ENCODE results near the gene SYNE1. TPM values are rescaled to one million over a fixed set of nuclear protein-coding genes. Genes with fewer than 3 reads are reported as not detected.

SYNE1 gene
- total and polyA plus RNA-seq, 4 experiments from 2014 or later = 22.5 to 228 (median 144) TPM

DNA sequence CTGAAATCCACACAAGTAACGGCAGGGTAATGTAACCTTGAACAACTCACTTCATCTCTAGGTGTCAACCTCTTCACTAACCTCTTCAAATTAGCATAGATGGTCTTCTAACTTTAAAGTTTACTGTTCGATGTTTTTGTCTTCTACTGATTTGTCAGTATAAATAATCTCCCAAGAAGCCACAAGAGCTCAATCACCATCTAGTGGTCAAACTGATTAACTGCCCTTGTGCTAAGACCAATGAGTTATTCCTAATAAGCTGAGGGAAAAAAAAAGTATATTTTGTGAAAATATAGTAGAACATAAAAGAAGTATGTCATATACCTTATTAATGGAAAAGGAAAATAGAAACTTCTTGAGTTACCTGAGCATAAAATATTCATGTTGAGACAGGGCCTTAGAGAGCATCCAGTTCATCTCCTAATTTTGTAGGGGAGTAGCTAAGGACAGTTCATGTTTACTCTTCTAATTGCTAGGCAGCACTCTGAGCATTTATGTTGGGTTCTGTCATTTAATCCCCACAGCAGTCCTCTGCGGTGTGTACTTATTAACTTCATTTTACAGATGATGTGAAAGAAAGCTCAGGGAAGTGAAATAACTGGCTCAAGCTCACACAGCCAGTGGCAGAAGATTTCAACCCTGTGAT is 512.6 kb downstream of the SYNE1 start:
- peaks cover 74% of the 10 kb centered on the region for H3K36me3 ChIP-seq (ENCODE audit: insufficient read depth, low read length)
- CTCF ChIA-PET (ENCODE audit: partially characterized antibody) = interaction anchor here (0.7 to 3.4 kb wide), 16 partner anchors 9 to 683 kb away, joined by 3 to 54 read pairs (median 5); no protein-coding TSS in a partner anchor
- POLR2A ChIA-PET (ENCODE audit: partially characterized antibody) = interaction anchor here (0.7 to 0.9 kb wide), 2 partner anchors 434 to 436 kb away, joined by 3 to 4 read pairs; no protein-coding TSS in a partner anchor

GRCh38 chr6:152123076-152123475 is 514.1 kb downstream of the SYNE1 start:
- CTCF ChIA-PET (ENCODE audit: partially characterized antibody) = interaction anchor here (3.4 kb wide), 1 partner anchor 432 kb away, joined by 54 read pairs; no protein-coding TSS in a partner anchor
- H3K36me3 ChIP-seq (ENCODE audit: insufficient read depth, low read length) = peaks cover 62% of the 10 kb centered on the region
- no peaks in the 10 kb centered on the region for H3K27me3 ChIP-seq (ENCODE audit: insufficient read depth, low read length)
- H3K4me3 ChIP-seq (ENCODE audit: low read length in 2 of 2) = no peak overlapping the region
- no peak overlapping the region for H3K27ac Mint-ChIP-seq
- H3K9me3 ChIP-seq (ENCODE audit: control insufficient read depth in 1 of 2, low read length in 2 of 2) = no peaks in the 10 kb centered on the region
- H3K27me3 Mint-ChIP-seq = no peaks in the 10 kb centered on the region
- POLR2A ChIA-PET (ENCODE audit: partially characterized antibody) = interaction anchor here (0.8 kb wide), 1 partner anchor 8 kb away, joined by 3 read pairs; no protein-coding TSS in a partner anchor
- intact Hi-C loops (cut with micrococcal nuclease) = no loop called here
- peaks cover 61 to 91% of the 10 kb centered on the region in 2 donors for H3K36me3 Mint-ChIP-seq
- no peak for DNase-seq
- H3K4me1 ChIP-seq (ENCODE audit: insufficient read depth, low read length) = no peaks in the 10 kb centered on the region
- H3K9me3 Mint-ChIP-seq = peaks cover 0 to 3% (median 0%) of the 10 kb centered on the region in 8 donors
- H3K27ac ChIP-seq (ENCODE audit: low read depth, low read length) = no peak overlapping the region
- H3K4me1 Mint-ChIP-seq = peaks cover 0 to 4% (median under 1%) of the 10 kb centered on the region in 4 donors
- H3K4me3 Mint-ChIP-seq = no peak overlapping the region

More for the DNA sequence above, 512.6 kb downstream of the SYNE1 start:
- Histone ChIP-seq H3K27me3 (ENCODE audit: insufficient read depth, low read length) (no peaks in the 10 kb centered on the region), H3K4me3 (ENCODE audit: low read length in 2 of 2) (no peak overlapping the region), H3K27ac (ENCODE audit: low read depth, low read length) (no peak overlapping the region), H3K4me1 (ENCODE audit: insufficient read depth, low read length) (no peaks in the 10 kb centered on the region), H3K9me3 (ENCODE audit: control insufficient read depth in 1 of 2, low read length in 2 of 2) (no peaks in the 10 kb centered on the region)
- peak in 4 of 5 donors; percentile 18 to 35 (median 29) for DNase-seq
- Mint-ChIP-seq H3K4me1 (peaks cover 0 to 2% (median 0%) of the 10 kb centered on the region in 4 donors), H3K36me3 (peaks cover 68 to 97% of the 10 kb centered on the region in 2 donors), H3K9me3 (no peaks in the 10 kb centered on the region), H3K27ac (peak overlapping the region in 4 of 7 donors; percentile 22 to 67 (median 52)), H3K4me3 (no peak overlapping the region), H3K27me3 (no peaks in the 10 kb centered on the region)
- intact Hi-C loops (cut with micrococcal nuclease) = loop anchor here (1.0 kb wide), 2 partner anchors 359 to 434 kb away; no protein-coding TSS in a partner anchor

DNA sequence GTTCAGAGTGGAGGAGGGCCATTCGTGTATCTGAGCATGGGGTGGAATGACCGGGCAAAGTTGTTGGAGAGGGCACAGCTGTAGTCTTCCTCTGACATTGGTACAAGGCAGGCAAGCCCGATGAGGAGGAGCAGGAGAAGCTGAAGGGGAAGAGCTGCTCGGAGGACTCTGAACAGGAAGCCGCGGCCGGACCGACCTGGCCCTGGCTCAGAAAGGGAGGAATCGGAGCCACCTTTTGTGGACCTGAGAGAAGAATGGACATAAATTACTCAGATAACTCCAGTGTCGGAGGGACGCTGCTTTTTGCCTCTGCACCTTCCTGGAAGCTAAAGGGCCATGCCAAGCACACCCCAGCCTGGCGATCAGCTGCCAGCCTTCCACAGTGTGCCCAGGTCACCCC is 514.7 kb downstream of the SYNE1 start:
- Mint-ChIP-seq H3K36me3 (peaks cover 55 to 85% of the 10 kb centered on the region in 2 donors), H3K27me3 (no peaks in the 10 kb centered on the region), H3K4me1 (peaks cover 0 to 8% (median 3%) of the 10 kb centered on the region in 4 donors), H3K4me3 (no peak overlapping the region), H3K9me3 (peaks cover 0 to 4% (median 0%) of the 10 kb centered on the region in 8 donors), H3K27ac (peak overlapping the region in 2 of 7 donors; percentile 17 to 22)
- H3K36me3 ChIP-seq (ENCODE audit: insufficient read depth, low read length) = peaks cover 57% of the 10 kb centered on the region
- H3K4me1 ChIP-seq (ENCODE audit: insufficient read depth, low read length) = no peaks in the 10 kb centered on the region
- no peak overlapping the region for H3K4me3 ChIP-seq (ENCODE audit: low read length in 2 of 2)
- POLR2A ChIA-PET (ENCODE audit: partially characterized antibody) = interaction anchor here (0.8 kb wide), 1 partner anchor 9 kb away, joined by 3 read pairs; no protein-coding TSS in a partner anchor
- intact Hi-C loops (cut with micrococcal nuclease) = no loop called here
- H3K9me3 ChIP-seq (ENCODE audit: control insufficient read depth in 1 of 2, low read length in 2 of 2) = no peaks in the 10 kb centered on the region
- H3K27me3 ChIP-seq (ENCODE audit: insufficient read depth, low read length) = no peaks in the 10 kb centered on the region
- no peak overlapping the region for H3K27ac ChIP-seq (ENCODE audit: low read depth, low read length)
- DNase-seq = no peak
- CTCF ChIA-PET (ENCODE audit: partially characterized antibody) = interaction anchor here (0.8 kb wide), 1 partner anchor 357 kb away, joined by 3 read pairs; no protein-coding TSS in a partner anchor

DNA sequence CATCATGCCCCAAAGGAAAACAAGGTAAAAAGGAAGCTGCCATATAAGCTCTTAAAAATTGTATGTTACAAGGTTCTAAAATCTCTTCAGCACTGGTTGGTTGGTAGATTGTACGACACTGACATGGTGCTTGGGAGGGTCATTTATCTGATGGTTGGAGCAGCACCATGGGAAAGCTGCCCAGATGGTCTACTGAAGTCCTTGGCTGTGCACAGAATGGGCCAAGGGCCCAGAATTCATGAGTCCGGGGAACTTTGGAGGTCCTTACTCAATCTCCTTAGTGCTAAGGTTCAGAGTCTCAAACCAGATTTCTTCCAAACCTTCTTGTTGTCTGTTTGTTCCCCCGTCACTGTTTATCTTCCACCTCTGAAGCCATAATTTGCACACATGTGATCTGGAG is 515.3 kb downstream of the SYNE1 start:
- Mint-ChIP-seq H3K27me3 (no peaks in the 10 kb centered on the region), H3K9me3 (peaks cover 0 to 4% (median 0%) of the 10 kb centered on the region in 8 donors), H3K4me3 (no peak overlapping the region), H3K27ac (peak overlapping the region in 1 of 7 donors; percentile 22), H3K36me3 (peaks cover 54 to 80% of the 10 kb centered on the region in 2 donors), H3K4me1 (peaks cover 0 to 9% (median 3%) of the 10 kb centered on the region in 4 donors)
- intact Hi-C loops (cut with micrococcal nuclease) = no loop called here
- Histone ChIP-seq H3K36me3 (ENCODE audit: insufficient read depth, low read length) (peaks cover 55% of the 10 kb centered on the region), H3K27me3 (ENCODE audit: insufficient read depth, low read length) (no peaks in the 10 kb centered on the region), H3K4me3 (ENCODE audit: low read length in 2 of 2) (no peak overlapping the region), H3K9me3 (ENCODE audit: control insufficient read depth in 1 of 2, low read length in 2 of 2) (no peaks in the 10 kb centered on the region), H3K4me1 (ENCODE audit: insufficient read depth, low read length) (no peaks in the 10 kb centered on the region), H3K27ac (ENCODE audit: low read depth, low read length) (no peak overlapping the region)
- DNase-seq = no peak
- CTCF ChIA-PET (ENCODE audit: partially characterized antibody) = interaction anchor here (0.8 to 1.5 kb wide), 3 partner anchors 357 to 431 kb away, joined by 3 to 5 read pairs (median 3); no protein-coding TSS in a partner anchor
- POLR2A ChIA-PET (ENCODE audit: partially characterized antibody) = no interaction called here

- Histone ChIP-seq H3K36me3 (ENCODE audit: insufficient read depth, low read length) (peaks cover 47% of the 10 kb centered on the region), H3K4me1 (ENCODE audit: insufficient read depth, low read length) (no peaks in the 10 kb centered on the region), H3K27me3 (ENCODE audit: insufficient read depth, low read length) (no peaks in the 10 kb centered on the region), H3K4me3 (ENCODE audit: low read length in 2 of 2) (no peak overlapping the region), H3K27ac (ENCODE audit: low read depth, low read length) (no peak overlapping the region), H3K9me3 (ENCODE audit: control insufficient read depth in 1 of 2, low read length in 2 of 2) (no peaks in the 10 kb centered on the region)
- DNase-seq = no peak
- CTCF ChIA-PET (ENCODE audit: partially characterized antibody) = no interaction called here
- Mint-ChIP-seq H3K27ac (peak overlapping the region in 3 of 7 donors; percentile 13 to 45 (median 41)), H3K4me1 (peaks cover 0 to 9% (median 3%) of the 10 kb centered on the region in 4 donors), H3K9me3 (peaks cover 0 to 4% (median 0%) of the 10 kb centered on the region in 8 donors), H3K27me3 (no peaks in the 10 kb centered on the region), H3K4me3 (no peak overlapping the region), H3K36me3 (peaks cover 49 to 60% of the 10 kb centered on the region in 2 donors)
- intact Hi-C loops (cut with micrococcal nuclease) = no loop called here
- POLR2A ChIA-PET (ENCODE audit: partially characterized antibody) = no interaction called here
Observed at GRCh38 chr6:152119831-152120230, 517.3 kb downstream of the SYNE1 start.

DNA sequence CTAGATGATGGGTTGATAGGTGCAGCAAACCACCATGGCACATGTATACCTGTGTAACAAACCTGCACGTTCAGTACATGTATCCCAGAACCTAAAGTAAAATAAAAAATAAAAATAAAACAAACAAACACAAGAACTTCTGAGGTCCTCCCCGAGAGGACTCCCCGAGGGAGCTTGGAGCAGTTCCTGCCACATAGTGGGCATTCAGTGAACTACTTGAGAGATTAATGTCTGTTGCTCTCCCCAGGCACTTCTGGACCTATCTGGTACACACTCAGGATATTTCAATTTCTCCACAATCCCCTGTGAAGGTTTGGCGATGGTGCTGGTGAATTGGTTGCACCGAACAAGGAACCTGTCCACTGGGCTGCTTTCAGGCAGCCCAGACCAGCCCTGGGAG is 518.5 kb downstream of the SYNE1 start:
- Histone ChIP-seq H3K36me3 (ENCODE audit: insufficient read depth, low read length) (peaks cover 41% of the 10 kb centered on the region), H3K27me3 (ENCODE audit: insufficient read depth, low read length) (no peaks in the 10 kb centered on the region), H3K9me3 (ENCODE audit: control insufficient read depth in 1 of 2, low read length in 2 of 2) (no peaks in the 10 kb centered on the region), H3K27ac (ENCODE audit: low read depth, low read length) (no peak overlapping the region), H3K4me1 (ENCODE audit: insufficient read depth, low read length) (no peaks in the 10 kb centered on the region), H3K4me3 (ENCODE audit: low read length in 2 of 2) (no peak overlapping the region)
- intact Hi-C loops (cut with micrococcal nuclease) = no loop called here
- Mint-ChIP-seq H3K36me3 (peaks cover 43 to 49% of the 10 kb centered on the region in 2 donors), H3K4me1 (peaks cover 0 to 9% (median 2%) of the 10 kb centered on the region in 4 donors), H3K27ac (peak overlapping the region in 1 of 7 donors; percentile 32), H3K4me3 (no peak overlapping the region), H3K27me3 (no peaks in the 10 kb centered on the region), H3K9me3 (peaks cover 0 to 4% (median 0%) of the 10 kb centered on the region in 8 donors)
- CTCF ChIA-PET (ENCODE audit: partially characterized antibody) = no interaction called here
- no peak for DNase-seq
- POLR2A ChIA-PET (ENCODE audit: partially characterized antibody) = interaction anchor here (1.3 to 2.1 kb wide), 2 partner anchors 66 to 428 kb away, joined by 3 to 5 read pairs; no protein-coding TSS in a partner anchor

- H3K27ac Mint-ChIP-seq = peak overlapping the region in 2 of 7 donors; percentile 1 to 71
- Histone ChIP-seq H3K4me1 (ENCODE audit: insufficient read depth, low read length) (no peaks in the 10 kb centered on the region), H3K4me3 (ENCODE audit: low read length in 2 of 2) (no peak overlapping the region), H3K36me3 (ENCODE audit: insufficient read depth, low read length) (peaks cover 36% of the 10 kb centered on the region), H3K27me3 (ENCODE audit: insufficient read depth, low read length) (no peaks in the 10 kb centered on the region), H3K27ac (ENCODE audit: low read depth, low read length) (no peak overlapping the region), H3K9me3 (ENCODE audit: control insufficient read depth in 1 of 2, low read length in 2 of 2) (no peaks in the 10 kb centered on the region)
- H3K36me3 Mint-ChIP-seq = peaks cover 40 to 44% of the 10 kb centered on the region in 2 donors
- H3K4me1 Mint-ChIP-seq = peaks cover 0 to 9% (median 2%) of the 10 kb centered on the region in 4 donors
- H3K27me3 Mint-ChIP-seq = no peaks in the 10 kb centered on the region
- intact Hi-C loops (cut with micrococcal nuclease) = no loop called here
- DNase-seq = no peak
- ChIA-PET POLR2A (ENCODE audit: partially characterized antibody) (interaction anchor here (0.9 to 2.1 kb wide), 3 partner anchors 67 to 428 kb away, joined by 3 to 5 read pairs (median 3); no protein-coding TSS in a partner anchor), CTCF (ENCODE audit: partially characterized antibody) (interaction anchor here (1.2 kb wide), 1 partner anchor 19 kb away, joined by 3 read pairs; no protein-coding TSS in a partner anchor)
- no peak overlapping the region for H3K4me3 Mint-ChIP-seq
- peaks cover 0 to 4% (median 0%) of the 10 kb centered on the region in 8 donors for H3K9me3 Mint-ChIP-seq
Observed at GRCh38 chr6:152118224-152118623, 518.9 kb downstream of the SYNE1 start.
